HEK293 (cell line): ENCODE results near the gene CCDC57.

ENCODE experiments used
- CTCF ChIP-seq: fragments of 450-650 bp; formaldehyde crosslinking; IDR thresholded peaks from 2 replicates; pipeline ENCODE4 v1.5.1; 2016; ENCODE audit warnings: missing biosample characterization, missing genetic modification characterization
- OSR2 ChIP-seq: fragments of 450-650 bp; formaldehyde crosslinking; IDR thresholded peaks from 2 replicates; pipeline ENCODE4 v1.5.1; 2016; ENCODE audit warnings: missing biosample characterization, missing genetic modification characterization
- SCRT2 ChIP-seq: fragments of 450-650 bp; formaldehyde crosslinking; IDR thresholded peaks from 2 replicates; pipeline ENCODE4 v1.5.1; 2016; ENCODE audit warnings: missing biosample characterization, missing genetic modification characterization
- ZBTB21 ChIP-seq: fragments of 450-650 bp; formaldehyde crosslinking; IDR thresholded peaks from 2 replicates; pipeline ENCODE4 v1.5.1; 2017; ENCODE audit warnings: missing biosample characterization, missing genetic modification characterization
- ZBTB49 ChIP-seq: fragments of 450-650 bp; formaldehyde crosslinking; IDR thresholded peaks from 2 replicates; pipeline ENCODE4 v1.5.1; 2016; ENCODE audit warnings: missing biosample characterization, missing genetic modification characterization, low read depth
- ZNF24 ChIP-seq: fragments of 450-650 bp; formaldehyde crosslinking; IDR thresholded peaks from 2 replicates; pipeline ENCODE4 v1.5.1; 2016; ENCODE audit warnings: missing biosample characterization, missing genetic modification characterization
- ZNF510 ChIP-seq: fragments of 450-650 bp; formaldehyde crosslinking; IDR thresholded peaks from 2 replicates; pipeline ENCODE4 v1.5.1; 2018; ENCODE audit warnings: mild to moderate bottlenecking, missing genetic modification characterization, missing biosample characterization; ENCODE audit not compliant: insufficient replicate concordance
- ZNF558 ChIP-seq: fragments of 450-650 bp; formaldehyde crosslinking; IDR thresholded peaks from 2 replicates; pipeline ENCODE4 v1.5.1; 2016; ENCODE audit warnings: missing biosample characterization, missing genetic modification characterization
- TF ChIP-seq, protein P1 (sequence below): fragments of 450-650 bp; formaldehyde crosslinking; IDR thresholded peaks from 2 replicates; pipeline ENCODE4 v1.5.1; 2016; ENCODE audit warnings: missing biosample characterization, missing genetic modification characterization
- TF ChIP-seq, protein P2 (sequence below): fragments of 450-650 bp; formaldehyde crosslinking; IDR thresholded peaks from 2 replicates; pipeline ENCODE4 v1.5.1; 2016; ENCODE audit warnings: missing biosample characterization, missing genetic modification characterization

DNA sequence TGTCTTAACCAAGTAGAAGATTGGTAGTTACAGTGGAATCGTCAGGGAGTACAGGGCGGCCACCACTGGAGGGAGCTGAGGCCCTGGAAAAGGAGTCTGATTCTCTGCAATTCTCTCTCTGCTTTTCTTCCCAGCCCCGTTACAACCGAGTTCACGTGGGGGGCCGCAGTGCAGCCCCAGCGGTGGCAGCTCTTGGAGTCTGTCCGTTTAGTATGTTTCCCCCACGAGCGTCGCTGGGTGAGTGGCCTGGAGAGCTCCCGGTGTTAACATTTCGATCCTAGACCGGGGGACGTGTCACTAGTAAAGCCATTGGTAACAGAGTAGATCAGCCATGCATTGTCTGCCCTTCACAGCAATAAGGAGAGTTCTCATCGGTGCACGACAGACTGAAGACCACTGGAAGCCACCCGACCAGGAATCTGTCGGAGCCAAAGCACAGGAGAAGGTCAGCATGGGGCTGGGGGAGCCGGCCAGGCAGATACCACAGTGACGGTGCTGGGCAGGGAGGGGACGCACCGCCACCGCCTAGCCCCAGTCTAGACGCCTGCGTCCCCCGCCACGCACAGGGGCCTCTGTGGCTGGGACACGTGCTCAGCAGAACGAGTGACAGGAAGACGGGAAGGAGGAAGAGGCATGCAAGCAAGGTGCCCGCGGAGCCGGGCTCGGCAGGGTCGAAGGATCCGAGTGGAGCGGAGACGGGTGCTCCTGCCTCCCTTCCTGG is 31.9 kb upstream of the CCDC57 start:
- TF ChIP-seq OSR2 (tag by site-specific recombination) (no peak), ZNF510 (tag by site-specific recombination) (no peak), CTCF (tag by site-specific recombination) (no peak), ZBTB21 (tag by site-specific recombination) (no peak), ZNF24 (tag by site-specific recombination) (no peak), SCRT2 (tag by site-specific recombination) (no peak), ZNF558 (tag by site-specific recombination) (no peak), ZBTB49 (no peak)
- TF ChIP-seq, protein P1, sequence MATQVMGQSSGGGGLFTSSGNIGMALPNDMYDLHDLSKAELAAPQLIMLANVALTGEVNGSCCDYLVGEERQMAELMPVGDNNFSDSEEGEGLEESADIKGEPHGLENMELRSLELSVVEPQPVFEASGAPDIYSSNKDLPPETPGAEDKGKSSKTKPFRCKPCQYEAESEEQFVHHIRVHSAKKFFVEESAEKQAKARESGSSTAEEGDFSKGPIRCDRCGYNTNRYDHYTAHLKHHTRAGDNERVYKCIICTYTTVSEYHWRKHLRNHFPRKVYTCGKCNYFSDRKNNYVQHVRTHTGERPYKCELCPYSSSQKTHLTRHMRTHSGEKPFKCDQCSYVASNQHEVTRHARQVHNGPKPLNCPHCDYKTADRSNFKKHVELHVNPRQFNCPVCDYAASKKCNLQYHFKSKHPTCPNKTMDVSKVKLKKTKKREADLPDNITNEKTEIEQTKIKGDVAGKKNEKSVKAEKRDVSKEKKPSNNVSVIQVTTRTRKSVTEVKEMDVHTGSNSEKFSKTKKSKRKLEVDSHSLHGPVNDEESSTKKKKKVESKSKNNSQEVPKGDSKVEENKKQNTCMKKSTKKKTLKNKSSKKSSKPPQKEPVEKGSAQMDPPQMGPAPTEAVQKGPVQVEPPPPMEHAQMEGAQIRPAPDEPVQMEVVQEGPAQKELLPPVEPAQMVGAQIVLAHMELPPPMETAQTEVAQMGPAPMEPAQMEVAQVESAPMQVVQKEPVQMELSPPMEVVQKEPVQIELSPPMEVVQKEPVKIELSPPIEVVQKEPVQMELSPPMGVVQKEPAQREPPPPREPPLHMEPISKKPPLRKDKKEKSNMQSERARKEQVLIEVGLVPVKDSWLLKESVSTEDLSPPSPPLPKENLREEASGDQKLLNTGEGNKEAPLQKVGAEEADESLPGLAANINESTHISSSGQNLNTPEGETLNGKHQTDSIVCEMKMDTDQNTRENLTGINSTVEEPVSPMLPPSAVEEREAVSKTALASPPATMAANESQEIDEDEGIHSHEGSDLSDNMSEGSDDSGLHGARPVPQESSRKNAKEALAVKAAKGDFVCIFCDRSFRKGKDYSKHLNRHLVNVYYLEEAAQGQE (tag by site-specific recombination) = no peak
- TF ChIP-seq, protein P2, sequence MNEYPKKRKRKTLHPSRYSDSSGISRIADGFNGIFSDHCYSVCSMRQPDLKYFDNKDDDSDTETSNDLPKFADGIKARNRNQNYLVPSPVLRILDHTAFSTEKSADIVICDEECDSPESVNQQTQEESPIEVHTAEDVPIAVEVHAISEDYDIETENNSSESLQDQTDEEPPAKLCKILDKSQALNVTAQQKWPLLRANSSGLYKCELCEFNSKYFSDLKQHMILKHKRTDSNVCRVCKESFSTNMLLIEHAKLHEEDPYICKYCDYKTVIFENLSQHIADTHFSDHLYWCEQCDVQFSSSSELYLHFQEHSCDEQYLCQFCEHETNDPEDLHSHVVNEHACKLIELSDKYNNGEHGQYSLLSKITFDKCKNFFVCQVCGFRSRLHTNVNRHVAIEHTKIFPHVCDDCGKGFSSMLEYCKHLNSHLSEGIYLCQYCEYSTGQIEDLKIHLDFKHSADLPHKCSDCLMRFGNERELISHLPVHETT (tag by site-specific recombination) = no peak
